Stromal cell of bone marrow (primary cell): ENCODE results near the gene MAGEB4.
"Not testable (repeated sequence)": the region's sequence is repeated elsewhere in the genome, so short reads cannot be mapped to it uniquely, and the experiment has no call there.

Source experiments
- DNase-seq: peaks from one replicate; pipeline ENCODE4 v3.0.0-alpha.2; 2012; ENCODE audit warnings: low read depth

MAGEB4 gene, protein sequence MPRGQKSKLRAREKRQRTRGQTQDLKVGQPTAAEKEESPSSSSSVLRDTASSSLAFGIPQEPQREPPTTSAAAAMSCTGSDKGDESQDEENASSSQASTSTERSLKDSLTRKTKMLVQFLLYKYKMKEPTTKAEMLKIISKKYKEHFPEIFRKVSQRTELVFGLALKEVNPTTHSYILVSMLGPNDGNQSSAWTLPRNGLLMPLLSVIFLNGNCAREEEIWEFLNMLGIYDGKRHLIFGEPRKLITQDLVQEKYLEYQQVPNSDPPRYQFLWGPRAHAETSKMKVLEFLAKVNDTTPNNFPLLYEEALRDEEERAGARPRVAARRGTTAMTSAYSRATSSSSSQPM

GRCh38 chrX:30241724-30242415, at the start of gene MAGEB4:
Gene MAGEB4 (plus strand): TSS chrX:30242000. CDS start chrX:30242136, 136 bp downstream.
- DNase-seq: no peak

GRCh38 chrX:30193910-30194309, 47.9 kb upstream of the MAGEB4 start:
- DNase-seq: not testable (repeated sequence)

- DNase-seq: no peak
Observed at GRCh38 chrX:30196322-30196721, 45.5 kb upstream of the MAGEB4 start.

GRCh38 chrX:30212172-30212571, 29.6 kb upstream of the MAGEB4 start:
- DNase-seq: no peak

DNA sequence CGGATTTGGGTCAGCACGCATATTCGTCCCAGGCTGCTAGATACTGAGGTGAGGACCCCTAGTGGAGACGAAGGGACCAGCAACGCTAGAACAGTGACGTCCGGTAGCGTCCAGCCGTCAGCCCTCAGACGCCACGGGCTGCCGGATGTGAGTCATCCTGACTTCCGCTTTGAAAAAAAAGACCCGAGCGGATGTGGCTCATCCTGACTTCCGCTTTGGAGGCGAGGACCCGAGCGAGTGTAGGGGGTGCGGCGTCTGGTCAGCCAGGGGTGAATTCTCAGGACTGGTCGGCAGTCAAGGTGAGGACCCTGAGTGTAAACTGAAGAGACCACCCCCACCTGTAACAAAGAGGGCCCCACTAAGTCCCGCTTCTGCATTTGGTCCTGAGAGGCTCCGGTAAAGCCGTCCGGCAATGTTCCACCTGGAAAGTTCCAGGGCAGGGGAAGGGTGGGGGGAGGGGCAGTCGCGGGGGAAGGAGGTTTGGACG, 26.4 kb upstream of the MAGEB4 start, which contains the start of gene MAGEB2:
Gene MAGEB2 (plus strand): TSS at position 207 of the 487 bp plus-strand sequence. CDS start 3,018 bp downstream, outside the sequence.
- no peak for DNase-seq

GRCh38 chrX:30217465-30217864, 24.3 kb upstream of the MAGEB4 start:
- DNase-seq: no peak

GRCh38 chrX:30219372-30219771, 22.4 kb upstream of the MAGEB4 start:
- no peak for DNase-seq

- DNase-seq: no peak
Observed at GRCh38 chrX:30220661-30221060, 21.1 kb upstream of the MAGEB4 start.

- DNase-seq: no peak
Observed at GRCh38 chrX:30224536-30224935, 17.3 kb upstream of the MAGEB4 start.

DNA sequence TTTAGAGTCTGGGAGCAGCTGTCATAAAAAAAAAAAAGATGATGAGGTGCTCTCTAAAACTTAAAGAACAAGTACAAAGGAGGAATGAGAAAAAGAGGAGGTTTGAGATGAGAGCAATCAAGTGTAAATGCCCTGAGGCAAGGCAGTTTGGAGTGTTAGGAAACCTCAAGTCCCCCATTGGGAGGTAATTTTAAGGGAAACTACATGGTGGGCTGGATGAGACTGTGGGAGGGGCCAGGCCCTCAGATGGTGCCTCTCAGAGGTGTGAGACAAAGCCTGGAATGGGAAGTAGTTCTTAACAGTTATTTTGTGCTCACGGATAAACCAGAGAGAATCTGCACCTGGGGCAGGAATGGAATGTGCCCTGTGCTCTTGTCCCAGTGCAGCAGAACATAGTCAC, 13.3 kb upstream of the MAGEB4 start:
- no peak for DNase-seq

DNA sequence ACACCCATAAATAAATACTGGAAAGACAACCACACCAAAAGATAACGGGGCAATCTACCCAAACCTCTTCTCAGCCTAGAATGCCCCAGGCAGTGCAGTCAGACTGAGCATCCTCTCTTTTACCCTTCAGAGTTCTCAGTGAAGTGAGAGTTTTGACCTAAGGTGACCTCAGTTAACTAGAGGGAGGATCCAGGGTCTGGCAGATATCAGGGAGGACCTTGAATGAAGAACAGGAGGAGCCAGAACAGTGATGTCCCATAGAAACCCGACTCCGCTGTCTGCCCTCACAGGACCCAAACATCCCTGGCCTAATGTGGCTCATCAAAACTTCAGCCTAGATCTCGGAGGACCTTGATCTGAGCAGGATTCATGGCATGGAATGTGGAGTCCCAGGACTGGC, 11.4 kb upstream of the MAGEB4 start, which contains the start of gene MAGEB3:
Gene MAGEB3 (plus strand): TSS at position 263 of the 400 bp plus-strand sequence. CDS start 5,268 bp downstream, outside the sequence.
- DNase-seq: no peak

GRCh38 chrX:30246769-30247489, 5.1 kb downstream of the MAGEB4 start, which contains the start of gene MAGEB1:
Gene MAGEB1 (plus strand): TSS chrX:30247146. CDS start chrX:30250494, 3,348 bp downstream.
- DNase-seq: no peak

GRCh38 chrX:30248854-30249253, 7.1 kb downstream of the MAGEB4 start:
- DNase-seq: no peak

GRCh38 chrX:30253257-30253656, 11.5 kb downstream of the MAGEB4 start:
- no peak for DNase-seq

- DNase-seq: no peak
Observed at GRCh38 chrX:30259927-30260326, 18.1 kb downstream of the MAGEB4 start.

GRCh38 chrX:30261012-30261411, 19.2 kb downstream of the MAGEB4 start:
- no peak for DNase-seq

DNA sequence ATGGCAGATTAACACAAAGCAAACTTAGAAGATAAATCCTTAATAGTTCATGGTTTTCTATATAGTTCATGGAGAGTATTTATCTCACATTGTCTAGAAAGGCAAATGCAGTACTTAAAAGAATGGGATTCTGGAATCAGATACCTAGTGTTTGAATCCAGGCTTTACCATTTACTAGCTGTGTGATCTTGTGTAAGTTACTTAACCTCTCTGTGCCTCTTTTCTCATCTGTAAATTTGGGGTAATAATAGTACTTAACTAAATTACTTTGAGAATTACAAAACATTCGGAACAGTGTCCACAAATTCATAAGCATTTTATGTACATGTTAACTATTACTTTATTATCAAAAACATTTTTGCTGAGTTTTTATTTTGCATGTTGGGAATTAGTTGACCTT, 21.0 kb downstream of the MAGEB4 start:
- DNase-seq: no peak

- DNase-seq: no peak
Observed at GRCh38 chrX:30270639-30271038, 28.8 kb downstream of the MAGEB4 start.

DNA sequence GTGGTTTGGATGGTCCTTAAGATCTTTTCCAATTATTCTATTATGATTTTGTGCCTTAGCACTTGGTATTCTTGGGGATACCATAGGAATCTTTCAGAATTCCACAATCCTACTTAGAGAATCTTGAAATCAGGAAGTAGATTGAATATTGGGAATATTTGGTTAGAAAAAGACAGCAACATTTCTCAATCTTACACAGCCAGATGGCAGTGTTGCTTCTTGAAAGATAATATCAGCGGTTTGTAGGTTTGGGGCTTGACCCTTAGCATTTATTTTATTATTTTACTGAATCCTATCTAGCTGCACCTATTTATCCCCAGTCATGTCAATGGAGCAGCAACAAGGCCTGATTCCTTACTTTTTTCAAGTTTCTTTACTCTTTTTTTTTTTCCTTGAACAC, 33.7 kb downstream of the MAGEB4 start:
- DNase-seq: peak; percentile 19

DNA sequence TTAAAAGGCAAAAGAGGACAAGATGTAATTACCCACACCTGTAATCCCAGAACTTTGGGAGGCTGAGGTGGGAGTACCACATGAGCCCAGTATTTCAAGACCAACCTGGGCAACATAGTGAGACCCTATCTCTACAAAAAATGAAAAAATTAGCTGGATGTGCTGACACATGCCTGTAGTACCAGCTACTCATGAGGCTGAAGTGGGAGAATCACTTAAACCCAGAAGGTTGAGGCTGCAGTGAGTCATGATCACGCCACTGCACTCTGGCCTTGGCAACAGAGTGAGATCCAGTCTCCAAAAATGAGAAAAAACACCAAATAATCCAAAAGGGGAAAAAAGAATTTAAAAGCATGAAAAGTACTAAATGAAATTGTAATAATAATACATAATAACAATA, 36.6 kb downstream of the MAGEB4 start:
- DNase-seq: peak; percentile 56

DNA sequence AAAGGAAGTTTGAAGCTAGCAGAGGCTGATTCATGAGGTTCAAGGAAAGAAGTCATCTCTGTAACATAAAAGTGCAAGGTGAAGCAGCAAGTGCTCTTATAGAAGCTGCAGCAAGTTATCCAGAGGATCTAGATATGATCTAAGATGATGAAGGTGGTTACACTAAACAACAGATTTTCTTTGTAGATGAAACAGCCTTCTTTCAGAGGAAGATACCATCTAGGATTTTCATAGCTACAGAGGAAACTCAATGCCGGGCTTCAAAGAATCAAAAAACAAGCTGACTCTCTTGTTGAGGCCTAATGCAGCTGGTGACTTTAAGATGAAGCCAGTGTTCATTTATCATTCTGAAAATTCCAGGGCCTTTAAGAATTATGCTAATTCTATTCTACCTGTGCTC, 38.6 kb downstream of the MAGEB4 start:
- DNase-seq: no peak

- no peak for DNase-seq
Observed at GRCh38 chrX:30282527-30282926, 40.7 kb downstream of the MAGEB4 start.
